HL-60 (cell line): Measurements from ENCODE around the gene PPP1R1B.

ENCODE experiments used
- DNase-seq, 2 experiments: peaks; one replicate each; pipeline ENCODE4 v3.0.0-alpha.2; 2010 to 2020; ENCODE audit warnings: low read depth in 1 of 2, low spot score in 1 of 2
- H3K27ac ChIP-seq: fragments of 250-450 bp; sonication (Bioruptor Pico); replicated peaks from 2 replicates; pipeline ENCODE4 v1.5.1; 2020; ENCODE audit warnings: mild to moderate bottlenecking, moderate library complexity
- H3K27me3 ChIP-seq: fragments of 250-450 bp; sonication (Bioruptor Pico); 2 replicates; pipeline ENCODE4 v1.5.1; 2021; ENCODE audit warnings: mild to moderate bottlenecking, moderate library complexity; ENCODE audit not compliant: insufficient read depth, poor library complexity, severe bottlenecking
- H3K4me3 ChIP-seq: replicated peaks from 2 replicates; pipeline ENCODE4 v1.5.1; 2011; ENCODE audit warnings: mild to moderate bottlenecking, control low read depth, low read length; ENCODE audit not compliant: insufficient read depth
- CTCF ChIP-seq: IDR thresholded peaks from one replicate; pipeline ENCODE4 v1.5.1; 2011; ENCODE audit warnings: low read length, control low read depth, inconsistent platforms; ENCODE audit not compliant: insufficient read depth
- GABPA ChIP-seq: IDR thresholded peaks from 2 replicates; pipeline ENCODE4 v1.6.1; 2012; ENCODE audit warnings: low read depth
- POLR2AphosphoS5 ChIP-seq: IDR thresholded peaks from 2 replicates; pipeline ENCODE4 v1.6.1; 2012; ENCODE audit warnings: low read depth
- REST ChIP-seq: IDR thresholded peaks from 2 replicates; pipeline ENCODE4 v1.6.1; 2012; ENCODE audit warnings: low read depth; ENCODE audit not compliant: insufficient replicate concordance
- SPI1 ChIP-seq: IDR thresholded peaks from 2 replicates; pipeline ENCODE4 v1.6.1; 2012; ENCODE audit warnings: low read depth, mild to moderate bottlenecking, borderline replicate concordance

The PPP1R1B gene

GRCh38 chr17:39638317-39638716, 11.6 kb downstream of the PPP1R1B start:
- Histone ChIP-seq H3K4me3 (peak overlapping the region; percentile 90), H3K27me3 (no peaks in the 10 kb centered on the region), H3K27ac (no peak overlapping the region)
- no peak for DNase-seq
- no peak for TF ChIP-seq SPI1
- TF ChIP-seq POLR2AphosphoS5, result no peak
- no peak for TF ChIP-seq CTCF
- no peak for TF ChIP-seq REST
- TF ChIP-seq GABPA, result no peak

- H3K4me3 ChIP-seq, result no peak overlapping the region
- TF ChIP-seq REST, result no peak
- TF ChIP-seq SPI1, result no peak
- TF ChIP-seq CTCF, result no peak
- no peak for TF ChIP-seq POLR2AphosphoS5
- no peak for TF ChIP-seq GABPA
- no peak overlapping the region for H3K27ac ChIP-seq
Observed at GRCh38 chr17:39639043-39639442, 12.3 kb downstream of the PPP1R1B start.

GRCh38 chr17:39639566-39640458, 13.1 kb downstream of the PPP1R1B start:
- TF ChIP-seq SPI1 (no peak), POLR2AphosphoS5 (no peak), CTCF (no peak), REST (no peak), GABPA (no peak)

More at GRCh38 chr17:39639043-39639442, 12.3 kb downstream of the PPP1R1B start:
- no peak for DNase-seq
- no peaks in the 10 kb centered on the region for H3K27me3 ChIP-seq

More at GRCh38 chr17:39639566-39640458, 13.1 kb downstream of the PPP1R1B start:
- Histone ChIP-seq H3K27ac (no peak overlapping the region), H3K4me3 (no peak overlapping the region), H3K27me3 (no peaks in the 10 kb centered on the region)
- DNase-seq, result no peak
